H1 (cell line): ENCODE data around the gene DPYD. TPM values are rescaled to one million over a fixed set of nuclear protein-coding genes. Genes with fewer than 3 reads are reported as not detected.

ENCODE experiments used
- CTCF ChIA-PET: fragments of 300-600 bp; sonication (Branson Sonifier 250); formaldehyde crosslinking; loops from one replicate; lab custom pipeline; 2021; ENCODE audit not compliant: partially characterized antibody; lab: Charles Lee
- POLR2A ChIA-PET: fragments of 300-600 bp; sonication (Branson Sonifier 250); formaldehyde crosslinking; loops from one replicate; lab custom pipeline; 2021; ENCODE audit warnings: inconsistent platforms; ENCODE audit not compliant: partially characterized antibody; lab: Charles Lee
- DNase-seq, 2 experiments: peaks; one replicate each; pipeline versions ENCODE4 v3.0.0 to v3.0.0-alpha.2; 2010 to 2022; ENCODE audit warnings: low spot score in 2 of 2, low read depth in 1 of 2, mixed read lengths in 1 of 2
- FAIRE-seq: peaks from 2 replicates; lab custom pipeline; 2011; peaks lifted over from hg19 to GRCh38; lab: Jason Lieb, UNC
- H2AFZ ChIP-seq: 2 replicates; pipeline ENCODE4 v1.8.1; 2012; ENCODE audit warnings: low read length, inconsistent platforms
- H2AK5ac ChIP-seq: 2 replicates; pipeline ENCODE4 v1.6.1; 2013; ENCODE audit warnings: low read depth, low read length
- H2BK120ac ChIP-seq: replicated peaks from 2 replicates; pipeline ENCODE3; 2013; ENCODE audit warnings: low read depth, low read length, inconsistent platforms
- H2BK12ac ChIP-seq: 2 replicates; pipeline ENCODE4 v1.6.1; 2013; ENCODE audit warnings: low read depth, low read length
- H2BK15ac ChIP-seq: 2 replicates; pipeline ENCODE4 v1.6.1; 2013; ENCODE audit warnings: low read length
- H2BK20ac ChIP-seq: 2 replicates; pipeline ENCODE4 v1.6.1; 2013; ENCODE audit warnings: low read length
- H2BK5ac ChIP-seq: 2 replicates; pipeline ENCODE4 v1.6.1; 2013; ENCODE audit warnings: low read depth, low read length
- H3K14ac ChIP-seq: 2 replicates; pipeline ENCODE4 v1.6.1; 2013; ENCODE audit warnings: inconsistent platforms; ENCODE audit not compliant: insufficient read length
- H3K18ac ChIP-seq: 2 replicates; pipeline ENCODE4 v1.6.1; 2013; ENCODE audit warnings: low read length; ENCODE audit errors: extremely low read depth
- H3K23ac ChIP-seq: 2 replicates; pipeline ENCODE4 v1.6.1; 2013; ENCODE audit warnings: inconsistent platforms; ENCODE audit not compliant: insufficient read length
- H3K23me2 ChIP-seq: 2 replicates; pipeline ENCODE4 v1.6.1; 2013; ENCODE audit warnings: low read depth, low read length
- H3K27ac ChIP-seq: 2 replicates; pipeline ENCODE4 v1.6.1; 2011; ENCODE audit warnings: low read depth, low read length, inconsistent platforms
- H3K27me3 ChIP-seq, 4 experiments: replicated peaks in 1 of 4; 1 replicate in 1 of 4; 2 replicates in 3 of 4; pipeline versions ENCODE4 v1.6.1 to v1.8.1; 2011 to 2013; ENCODE audit warnings: low read length in 3 of 4, mild to moderate bottlenecking in 3 of 4, inconsistent platforms in 2 of 4, mixed read lengths in 2 of 4, moderate library complexity in 1 of 4; ENCODE audit not compliant: control insufficient read depth in 3 of 4, insufficient read depth in 3 of 4; ENCODE audit errors: extremely low read depth in 1 of 4
- H3K36me3 ChIP-seq, 4 experiments: 2 replicates each; pipeline versions ENCODE4 v1.6.1 to v1.8.1; 2011 to 2013; ENCODE audit warnings: mild to moderate bottlenecking in 4 of 4, low read length in 3 of 4, moderate library complexity in 2 of 4, control low read depth in 1 of 4, inconsistent platforms in 1 of 4; ENCODE audit not compliant: insufficient read depth in 4 of 4, control insufficient read depth in 2 of 4
- H3K4ac ChIP-seq: replicated peaks from 2 replicates; pipeline ENCODE3; 2013; ENCODE audit warnings: low read length, low read depth, mixed read lengths, inconsistent platforms; ENCODE audit not compliant: insufficient read length
- H3K4me1 ChIP-seq, 4 experiments: replicated peaks in 1 of 4; 1 replicate in 1 of 4; 2 replicates in 3 of 4; pipeline versions ENCODE4 v1.6.1 to v1.8.1; 2011 to 2013; ENCODE audit warnings: low read length in 3 of 4, inconsistent platforms in 2 of 4, mixed read lengths in 1 of 4; ENCODE audit not compliant: insufficient read depth in 4 of 4, control insufficient read depth in 3 of 4
- H3K4me2 ChIP-seq, 2 experiments: 2 replicates each; pipeline versions ENCODE4 v1.6.1 to v1.8.1; 2011 to 2013; ENCODE audit warnings: low read depth in 2 of 2, low read length in 2 of 2, control low read depth in 1 of 2, inconsistent platforms in 1 of 2, mild to moderate bottlenecking in 1 of 2; ENCODE audit not compliant: insufficient read depth in 1 of 2
- H3K4me3 ChIP-seq, 4 experiments: fragments of 200-600, 300-600 bp in 1 of 4; sonication (generic), shearing (Covaris generic), sonication (Bioruptor Twin) in 1 of 4; 2 replicates each; pipeline versions ENCODE4 v1.5.1 to v1.8.1; 2011 to 2016; ENCODE audit warnings: low read length in 4 of 4, low read depth in 3 of 4, control low read depth in 2 of 4, inconsistent platforms in 2 of 4, mild to moderate bottlenecking in 2 of 4, mixed read lengths in 1 of 4, moderate library complexity in 1 of 4; ENCODE audit not compliant: insufficient read depth in 2 of 4; ENCODE audit errors: extremely low read depth in 1 of 4
- H3K56ac ChIP-seq: replicated peaks from 2 replicates; pipeline ENCODE3; 2013; ENCODE audit warnings: low read depth, mild to moderate bottlenecking, mixed read lengths, low read length, inconsistent platforms; ENCODE audit not compliant: insufficient read length
- H3K79me1 ChIP-seq: 2 replicates; pipeline ENCODE4 v1.6.1; 2013; ENCODE audit warnings: low read depth, low read length, control low read depth
- H3K79me2 ChIP-seq, 2 experiments: 2 replicates each; pipeline versions ENCODE4 v1.6.1 to v1.8.1; 2012 to 2013; ENCODE audit warnings: low read length in 2 of 2, mild to moderate bottlenecking in 2 of 2, inconsistent platforms in 1 of 2; ENCODE audit not compliant: insufficient read depth in 2 of 2, control insufficient read depth in 1 of 2
- H3K9ac ChIP-seq, 4 experiments: replicated peaks in 1 of 4; 1 replicate in 1 of 4; 2 replicates in 3 of 4; pipeline versions ENCODE4 v1.6.1 to v1.8.1; 2011 to 2013; ENCODE audit warnings: low read depth in 3 of 4, low read length in 3 of 4, control low read depth in 2 of 4, mild to moderate bottlenecking in 2 of 4, moderate library complexity in 2 of 4, inconsistent platforms in 1 of 4; ENCODE audit errors: extremely low read depth in 1 of 4
- H3K9me3 ChIP-seq, 2 experiments: 2 replicates each; pipeline versions ENCODE4 v1.6.1 to v1.8.1; 2012 to 2013; ENCODE audit warnings: mild to moderate bottlenecking in 2 of 2, moderate library complexity in 2 of 2, control low read depth in 1 of 2, inconsistent platforms in 1 of 2, low read depth in 1 of 2, low read length in 1 of 2, mixed read lengths in 1 of 2; ENCODE audit not compliant: insufficient read depth in 2 of 2
- H4K20me1 ChIP-seq, 2 experiments: replicated peaks in 1 of 2; 2 replicates each; pipeline versions ENCODE3 to v1.8.1; 2011 to 2013; ENCODE audit warnings: inconsistent platforms in 2 of 2, low read length in 2 of 2, mild to moderate bottlenecking in 1 of 2; ENCODE audit not compliant: insufficient read depth in 2 of 2, control insufficient read depth in 1 of 2
- H4K5ac ChIP-seq: 2 replicates; pipeline ENCODE4 v1.6.1; 2013; ENCODE audit warnings: low read length, low read depth, mixed read lengths, inconsistent platforms; ENCODE audit not compliant: insufficient read length
- H4K8ac ChIP-seq: 2 replicates; pipeline ENCODE4 v1.8.0; 2013; ENCODE audit warnings: mild to moderate bottlenecking, moderate library complexity, low read length, inconsistent platforms; ENCODE audit not compliant: insufficient read depth; ENCODE audit errors: extremely low read depth
- H4K91ac ChIP-seq: replicated peaks from 2 replicates; pipeline ENCODE3; 2013; ENCODE audit warnings: low read length, mixed read lengths, inconsistent platforms; ENCODE audit not compliant: insufficient read length
- CHD7 ChIP-seq: fragments of 300-600 bp; sonication (generic); IDR thresholded peaks from 2 replicates; pipeline ENCODE4 v1.7.1; 2012; ENCODE audit warnings: low read length, moderate library complexity, mild to moderate bottlenecking, inconsistent platforms; ENCODE audit not compliant: insufficient replicate concordance
- polyA plus RNA-seq, 7 experiments: library from polyadenylated mRNA; depleted of rRNA in 3 of 7; stranded (reverse) in 5 of 7; unstranded in 2 of 7; fragments of >200 nt in 5 of 7; fragments of 200-250 nt in 2 of 7; gene quantifications; 1 replicate in 5 of 7; 2 replicates in 1 of 7; 4 replicates in 1 of 7; pipeline versions ENCODE4 v1.2.1 to v1.2.3, GENCODE V29; 2011 to 2013; ENCODE audit warnings: missing spikeins in 2 of 7, mixed read lengths in 2 of 7
- total RNA-seq: library from RNA; stranded (reverse); fragmentation: NEBNext Ultra II Directional; extraction: Animal tissue kit (Norgen Biotek cat#: 25700); gene quantifications from 2 replicates; pipeline ENCODE4 v1.2.1, GENCODE V29; 2021

DPYD gene
- total and polyA plus RNA-seq, 2 of the 8 experiments (the other 6 are each of a cell fraction or from before 2014, with no cell fraction given): 0.29 to 0.73 TPM

- H2BK5ac ChIP-seq: no peak overlapping the region
- no peak for TF ChIP-seq CHD7
- H3K4me1 ChIP-seq: no peaks in the 10 kb centered on the region
- no peak overlapping the region for H2BK12ac ChIP-seq
- no peak overlapping the region for H3K4me2 ChIP-seq
- no peaks in the 10 kb centered on the region for H3K79me2 ChIP-seq
- POLR2A ChIA-PET: no interaction called here
- no peak overlapping the region for H3K56ac ChIP-seq
- H2AK5ac ChIP-seq: no peak overlapping the region
- H4K5ac ChIP-seq: no peak overlapping the region
- no peak overlapping the region for H2BK15ac ChIP-seq
- H3K79me1 ChIP-seq: no peaks in the 10 kb centered on the region
- CTCF ChIA-PET: interaction anchor here (0.9 to 1.4 kb wide), 4 partner anchors 9 to 279 kb away, joined by 3 to 5 read pairs (median 4); no protein-coding TSS in a partner anchor
- H4K20me1 ChIP-seq: no peaks in the 10 kb centered on the region
- H2BK120ac ChIP-seq: no peak overlapping the region
- no peak overlapping the region for H3K14ac ChIP-seq
- no peak for DNase-seq
- H3K18ac ChIP-seq: no peak overlapping the region
- no peaks in the 10 kb centered on the region for H3K9me3 ChIP-seq
- no peak overlapping the region for H3K23ac ChIP-seq
- H3K4ac ChIP-seq: no peak overlapping the region
- H3K9ac ChIP-seq: no peak overlapping the region
- no peak overlapping the region for H3K4me3 ChIP-seq
- H3K27ac ChIP-seq: no peak overlapping the region
- no peak for FAIRE-seq
- no peak overlapping the region for H4K8ac ChIP-seq
- no peak overlapping the region for H2AFZ ChIP-seq
- no peaks in the 10 kb centered on the region for H3K23me2 ChIP-seq
- H2BK20ac ChIP-seq: no peak overlapping the region
- H3K36me3 ChIP-seq: no peaks in the 10 kb centered on the region
- H4K91ac ChIP-seq: no peak overlapping the region
- H3K27me3 ChIP-seq: no peaks in the 10 kb centered on the region
Observed at GRCh38 chr1:97247196-97247595, 673.6 kb downstream of the DPYD start.
